ENCODE measurements around the gene GLYR1.
"Not testable (repeated sequence)": the region's sequence is repeated elsewhere in the genome, so short reads cannot be mapped to it uniquely, and the experiment has no call there.

The GLYR1 gene

DNA sequence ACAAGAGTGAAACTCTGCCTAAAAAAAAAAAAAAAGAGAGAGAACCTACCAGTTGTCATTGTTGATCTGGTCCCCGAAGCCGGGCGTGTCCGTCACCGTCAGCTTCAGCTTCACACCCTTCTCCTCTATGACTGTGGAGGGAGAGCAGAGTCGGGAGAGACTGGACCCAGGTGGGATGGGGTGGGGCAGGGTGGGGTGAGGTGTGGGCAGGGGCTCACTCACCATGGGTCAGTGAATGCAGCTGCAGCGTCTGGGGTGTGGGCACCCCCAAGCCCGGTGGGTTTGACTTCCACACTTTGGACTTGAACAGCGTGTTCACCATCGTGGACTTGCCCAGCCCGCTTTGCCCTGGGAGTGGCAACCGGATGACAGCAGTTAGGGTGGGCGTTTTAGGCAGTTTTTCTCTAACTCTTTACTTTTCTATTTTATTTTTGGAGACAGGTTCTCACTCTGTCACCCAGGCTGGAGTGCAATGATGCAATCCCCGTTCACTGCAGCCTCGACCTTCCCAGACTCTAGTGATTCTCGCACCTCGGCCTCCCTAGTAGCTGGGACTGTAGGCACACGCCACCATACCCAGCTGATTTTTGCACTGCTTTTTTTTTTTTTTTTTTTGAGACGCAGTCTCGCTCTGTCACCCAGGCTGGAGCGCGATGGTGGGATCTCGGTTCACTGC lies 61.2 kb downstream of the GLYR1 start:
- DNase-seq: no peak

DNA sequence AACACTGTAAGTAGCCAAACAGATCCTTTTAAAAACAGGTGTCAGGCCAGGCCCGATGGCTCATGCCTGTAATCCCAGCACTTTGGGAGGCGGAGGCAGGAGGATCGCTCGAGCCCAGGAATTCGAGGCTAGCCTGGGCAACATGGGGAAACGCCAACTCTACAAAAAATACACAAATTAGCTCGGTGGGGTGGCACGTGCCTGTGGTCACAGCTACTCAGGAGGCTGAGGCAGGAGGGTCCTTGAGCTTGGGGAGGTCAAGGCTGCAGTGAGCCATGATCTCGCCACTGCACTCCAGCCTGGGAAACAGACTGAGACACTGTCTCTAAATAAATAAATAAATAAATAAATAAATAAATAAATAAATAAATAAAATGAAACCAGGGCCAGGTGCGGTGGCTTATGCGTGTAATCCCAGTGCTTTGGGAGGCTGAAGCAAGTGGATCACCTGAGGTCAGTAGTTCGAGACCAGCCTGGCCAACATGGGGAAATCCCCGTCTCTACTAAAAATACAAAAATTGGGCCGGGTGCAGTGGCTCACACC lies 62.6 kb downstream of the GLYR1 start:
- DNase-seq: not testable (repeated sequence)

GRCh38 chr16:4783951-4784336 lies 63.1 kb downstream of the GLYR1 start:
- no peak for DNase-seq

DNA sequence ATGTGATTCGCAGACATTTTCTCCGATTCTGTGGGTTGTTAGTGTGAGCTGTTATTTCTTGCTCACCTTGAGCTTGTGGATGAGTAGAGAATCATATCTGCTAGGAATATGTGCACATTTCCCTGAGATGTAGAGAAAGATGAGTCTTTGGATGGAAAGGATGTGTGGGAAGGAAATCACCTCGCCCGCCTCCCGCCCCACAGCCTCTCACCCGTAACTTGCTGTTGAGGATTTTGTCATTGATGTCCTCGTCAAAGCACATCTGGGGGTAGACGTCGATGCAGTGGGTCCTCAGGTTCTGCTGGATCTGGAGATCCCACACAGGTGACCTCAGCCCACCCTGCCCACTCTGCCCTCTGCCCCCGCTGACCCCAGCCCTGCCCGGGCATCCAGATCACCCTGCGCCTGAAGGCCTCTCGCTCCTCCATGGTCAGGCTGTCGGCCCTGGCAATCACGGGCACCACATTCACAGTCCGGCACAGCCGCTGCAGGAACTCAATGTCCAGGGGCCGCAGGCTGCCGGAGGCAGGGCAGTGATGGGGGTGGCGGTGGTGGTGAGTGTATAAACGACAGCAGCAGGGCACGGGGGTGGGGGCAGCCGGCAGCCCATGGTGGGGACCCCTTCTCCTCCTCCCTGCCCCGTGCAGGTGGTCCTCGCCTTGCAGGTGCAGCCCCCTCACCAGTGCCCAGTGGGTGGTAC lies 63.7 kb downstream of the GLYR1 start:
- DNase-seq: no peak

- no peak for DNase-seq
Measured at GRCh38 chr16:4780235-4780634, 66.9 kb downstream of the GLYR1 start.

DNA sequence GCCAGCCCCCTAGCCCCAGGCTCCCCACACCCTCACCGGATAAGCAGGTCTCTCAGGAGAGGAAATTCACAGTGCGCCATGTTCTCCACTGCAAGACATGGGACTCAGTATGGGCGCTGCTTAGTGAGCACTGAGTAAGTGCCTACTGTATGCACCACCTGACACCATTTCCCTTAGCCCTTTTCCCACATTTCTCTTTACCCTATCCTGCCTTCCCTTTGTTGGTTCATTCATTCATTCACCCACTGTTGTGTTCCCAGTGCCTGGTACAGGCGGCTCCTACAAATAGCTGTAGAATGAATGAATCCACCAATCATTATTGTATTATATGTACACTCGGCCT lies 69.1 kb downstream of the GLYR1 start:
- no peak for DNase-seq

DNA sequence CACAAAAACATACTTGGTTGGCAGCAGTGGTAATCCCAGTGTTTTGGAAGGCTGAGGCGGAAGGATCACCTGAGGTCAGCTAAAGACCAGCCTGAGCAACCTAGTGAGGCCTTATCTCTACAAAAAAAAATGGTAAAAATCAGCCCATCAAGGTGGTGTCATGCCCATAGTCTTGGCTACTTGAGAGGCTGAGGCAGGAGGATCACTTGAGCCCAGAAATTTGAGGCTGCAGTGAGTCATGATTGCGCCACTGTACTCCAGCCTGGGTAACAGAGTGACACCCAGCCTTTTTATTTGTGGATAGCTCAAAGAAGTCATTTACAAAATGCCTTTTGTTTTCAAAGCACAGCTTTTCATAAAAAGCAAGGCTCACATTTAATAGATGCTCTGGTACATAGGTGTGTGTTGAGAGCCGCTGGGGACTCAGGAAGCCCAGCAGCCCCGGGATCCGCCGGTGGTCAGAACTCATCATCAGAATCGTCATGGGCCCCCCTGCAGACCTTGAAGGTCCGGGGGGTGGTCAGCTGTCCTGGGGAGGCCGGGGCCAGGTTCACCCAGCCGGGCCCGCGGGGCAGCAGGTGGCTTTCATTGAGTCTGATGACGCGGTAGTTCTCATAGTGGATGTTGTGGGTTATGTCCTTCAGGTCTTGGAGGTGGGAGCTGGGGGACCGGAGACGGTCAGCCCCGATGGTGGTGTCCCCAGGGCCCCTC lies 69.6 kb downstream of the GLYR1 start:
- no peak for DNase-seq

GRCh38 chr16:4776141-4776705 lies 70.9 kb downstream of the GLYR1 start:
- no peak for DNase-seq

GRCh38 chr16:4775005-4775404 lies 72.1 kb downstream of the GLYR1 start:
- no peak for DNase-seq

- DNase-seq: no peak
Measured at GRCh38 chr16:4772351-4772750, 74.7 kb downstream of the GLYR1 start.

DNA sequence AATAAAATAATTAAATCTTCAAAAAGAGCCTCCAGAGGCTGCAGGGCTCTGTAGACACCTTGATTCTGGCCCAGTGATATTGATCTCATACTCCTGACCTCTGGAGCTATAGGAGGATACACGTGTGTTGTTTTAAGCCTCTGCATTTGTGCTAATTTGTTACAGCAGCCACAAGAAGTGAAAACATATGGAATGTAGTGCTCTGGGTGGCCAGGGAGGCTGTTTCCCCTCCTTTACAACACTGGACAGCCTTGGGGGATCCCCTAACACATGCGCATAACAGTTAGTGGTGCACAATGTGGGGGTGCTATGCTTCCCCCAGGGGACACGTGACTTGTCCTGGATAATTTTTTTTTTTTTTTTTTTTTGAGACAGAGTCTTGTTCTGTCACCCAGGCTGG lies 75.4 kb downstream of the GLYR1 start:
- DNase-seq: no peak

- DNase-seq: no peak
Measured at GRCh38 chr16:4769306-4769638, 77.8 kb downstream of the GLYR1 start.

GRCh38 chr16:4768549-4769305 lies 78.4 kb downstream of the GLYR1 start:
- no peak for DNase-seq

- DNase-seq: no peak
Measured at GRCh38 chr16:4767872-4768548, 79.1 kb downstream of the GLYR1 start.

DNA sequence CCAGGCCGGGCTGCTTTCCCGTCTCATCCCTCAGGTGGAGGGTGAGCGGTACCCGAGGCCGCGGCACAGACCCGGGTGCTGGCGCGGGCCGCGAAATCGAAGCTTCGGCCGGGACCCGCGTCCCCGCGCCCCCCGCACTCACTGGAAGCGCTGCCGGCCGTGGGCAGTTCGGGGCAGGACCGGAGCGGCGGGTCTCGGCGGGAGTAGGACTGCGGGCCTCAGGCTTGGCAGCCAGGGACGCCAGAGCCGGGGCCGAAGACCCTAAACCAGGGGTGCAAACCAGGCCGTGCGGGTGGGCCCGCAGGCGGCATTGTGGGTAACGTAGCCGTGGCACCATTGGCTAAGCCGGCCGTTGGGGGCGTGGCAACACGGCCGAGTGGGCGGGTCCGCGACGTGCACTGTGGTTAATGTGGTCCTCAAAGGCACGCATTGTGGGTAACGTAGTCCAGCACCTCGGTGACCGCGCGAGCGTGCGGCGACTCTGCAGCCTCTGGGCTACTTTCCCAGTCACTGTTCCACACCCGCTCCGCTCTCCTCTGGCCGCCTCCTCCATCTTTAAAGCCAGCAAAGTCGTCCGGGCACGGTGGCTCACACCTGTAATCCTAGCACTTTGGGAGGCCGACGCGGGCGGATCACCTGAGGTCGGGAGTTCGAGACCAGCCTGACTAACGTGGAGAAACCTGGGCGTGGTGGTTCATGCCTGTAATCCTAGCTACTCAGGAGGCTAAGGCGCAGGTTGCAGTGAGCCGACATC lies 80.0 kb downstream of the GLYR1 start, which contains the start of gene ZNF500:
Gene ZNF500, minus strand, starts transcription at position 288 of the 754 bp plus-strand sequence. CDS start 1,184 bp downstream, outside the sequence.
- no peak for DNase-seq

- DNase-seq: no peak
Measured at GRCh38 chr16:4765511-4766474, 81.3 kb downstream of the GLYR1 start.

GRCh38 chr16:4763791-4764190 lies 83.3 kb downstream of the GLYR1 start:
- no peak for DNase-seq

- no peak for DNase-seq
Measured at GRCh38 chr16:4762205-4762604, 84.9 kb downstream of the GLYR1 start.

DNA sequence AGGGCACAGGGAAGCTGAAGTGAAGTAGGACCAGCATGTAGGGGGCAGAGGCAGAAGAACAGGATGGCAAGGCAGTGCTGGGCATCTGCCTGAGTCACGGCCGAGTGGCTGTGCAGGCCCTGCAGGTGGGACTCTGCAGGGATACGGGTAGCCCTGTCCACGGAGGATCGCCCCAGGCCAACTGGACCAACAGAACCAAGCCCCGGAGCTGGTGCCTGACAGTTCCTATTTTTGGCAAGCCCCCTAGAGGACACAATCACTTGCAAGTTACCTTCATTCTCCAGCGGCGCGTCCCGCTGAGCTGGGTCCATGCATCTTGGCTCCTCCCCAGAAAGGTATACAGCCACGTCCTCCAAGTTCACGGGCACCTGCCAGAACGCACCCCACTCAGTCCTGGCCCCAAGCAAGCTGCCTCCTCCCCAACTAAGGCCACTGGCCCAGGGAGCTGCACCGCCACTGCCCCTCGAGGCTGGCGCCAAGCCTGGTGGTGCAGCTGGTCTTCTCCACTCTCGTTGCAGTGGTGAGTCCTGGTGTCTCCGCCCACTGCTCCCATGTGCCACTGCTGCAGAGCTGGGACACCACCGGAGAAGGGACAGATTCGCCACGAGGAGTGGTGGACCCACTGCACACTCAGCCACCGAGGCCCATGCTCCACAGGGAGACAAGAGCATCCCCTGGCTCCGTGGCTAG lies 86.7 kb downstream of the GLYR1 start:
- DNase-seq: no peak

DNA sequence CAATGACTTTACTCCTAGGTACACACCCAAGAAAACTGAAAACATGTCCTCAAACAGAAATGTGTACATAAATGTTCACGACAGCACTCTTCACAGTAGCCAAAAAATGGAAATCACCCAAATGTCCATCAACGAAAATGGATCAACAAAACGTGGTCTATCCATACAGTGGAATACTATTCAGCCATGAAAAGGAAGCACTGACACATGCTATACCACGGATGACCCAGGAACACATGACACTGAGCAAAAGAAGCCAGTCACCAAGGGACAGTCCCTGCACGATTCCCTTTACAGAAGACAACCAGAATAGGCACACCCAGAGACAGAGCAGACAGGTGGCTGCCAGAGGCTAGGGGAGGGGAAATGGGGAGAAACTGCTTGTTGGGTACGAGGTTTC lies 91.4 kb downstream of the GLYR1 start:
- no peak for DNase-seq

Measured in cortex of kidney (tissue), 1 donor.